PFSK-1 (cell line): Measurements from ENCODE around the gene SSUH2.

Experiments
- FOXP2 ChIP-seq: optimal IDR thresholded peaks from 2 replicates; pipeline ENCODE3; 2011; ENCODE audit warnings: borderline replicate concordance, control low read depth, inconsistent platforms; ENCODE audit not compliant: insufficient read depth; ENCODE audit errors: extremely low read length, extremely low read depth
- POLR2AphosphoS5 ChIP-seq: IDR thresholded peaks from 2 replicates; pipeline ENCODE4 v1.6.1; 2012; ENCODE audit warnings: low read depth, mild to moderate bottlenecking, control low read depth, low read length, moderate library complexity
- SIN3A ChIP-seq: IDR thresholded peaks from 2 replicates; pipeline ENCODE4 v1.6.1; 2012; ENCODE audit warnings: mild to moderate bottlenecking, low read length, moderate library complexity, borderline replicate concordance; ENCODE audit not compliant: insufficient read depth
- TAF1 ChIP-seq: IDR thresholded peaks from 2 replicates; pipeline ENCODE4 v1.6.1; 2012; ENCODE audit warnings: low read length, control low read depth, borderline replicate concordance; ENCODE audit not compliant: insufficient read depth

DNA sequence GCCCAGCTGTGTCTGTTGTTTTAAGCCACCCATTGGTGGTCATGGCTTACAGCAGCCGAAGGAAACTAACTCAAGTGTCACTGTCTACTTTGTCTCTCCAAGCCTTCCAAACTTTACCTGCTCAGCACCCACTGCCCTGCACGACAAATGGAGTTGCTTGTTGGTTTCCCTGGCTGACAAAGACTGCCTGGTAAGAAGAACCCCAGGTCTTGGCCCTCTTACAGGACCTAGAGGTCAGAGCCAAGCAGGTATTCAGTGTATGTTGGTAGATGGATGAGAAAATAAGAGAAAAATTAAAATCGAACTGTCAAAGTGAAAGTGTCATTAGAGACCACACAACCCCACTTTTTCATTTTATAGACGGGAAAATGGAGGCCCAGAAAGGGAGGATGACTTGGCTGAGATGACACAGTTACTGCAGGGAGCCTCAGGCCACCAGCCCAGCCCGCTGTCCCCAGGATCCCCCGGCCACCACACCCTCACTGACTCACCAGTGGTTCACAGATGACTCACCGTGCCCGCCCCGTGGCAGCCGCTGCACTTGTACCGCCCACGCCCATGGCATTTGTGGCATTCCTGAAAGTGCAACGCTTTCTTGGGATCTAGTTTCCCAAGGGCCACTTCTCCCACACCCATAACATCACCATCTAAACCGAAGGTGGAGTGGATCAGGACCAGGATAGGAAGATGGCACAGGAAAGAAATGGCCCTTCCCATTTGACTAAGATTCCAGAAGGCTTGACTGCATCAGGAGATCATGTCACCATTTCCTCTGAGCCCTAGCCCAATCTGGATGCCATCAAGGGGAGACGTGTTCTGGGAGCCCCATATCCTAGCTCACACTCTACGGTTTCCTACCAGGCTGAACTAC is 15.2 kb downstream of the SSUH2 start:
- TF ChIP-seq SIN3A (no peak), POLR2AphosphoS5 (no peak), TAF1 (no peak), FOXP2 (no peak)
